ENCODE data around the gene CKS1B.

CKS1B gene

DNA sequence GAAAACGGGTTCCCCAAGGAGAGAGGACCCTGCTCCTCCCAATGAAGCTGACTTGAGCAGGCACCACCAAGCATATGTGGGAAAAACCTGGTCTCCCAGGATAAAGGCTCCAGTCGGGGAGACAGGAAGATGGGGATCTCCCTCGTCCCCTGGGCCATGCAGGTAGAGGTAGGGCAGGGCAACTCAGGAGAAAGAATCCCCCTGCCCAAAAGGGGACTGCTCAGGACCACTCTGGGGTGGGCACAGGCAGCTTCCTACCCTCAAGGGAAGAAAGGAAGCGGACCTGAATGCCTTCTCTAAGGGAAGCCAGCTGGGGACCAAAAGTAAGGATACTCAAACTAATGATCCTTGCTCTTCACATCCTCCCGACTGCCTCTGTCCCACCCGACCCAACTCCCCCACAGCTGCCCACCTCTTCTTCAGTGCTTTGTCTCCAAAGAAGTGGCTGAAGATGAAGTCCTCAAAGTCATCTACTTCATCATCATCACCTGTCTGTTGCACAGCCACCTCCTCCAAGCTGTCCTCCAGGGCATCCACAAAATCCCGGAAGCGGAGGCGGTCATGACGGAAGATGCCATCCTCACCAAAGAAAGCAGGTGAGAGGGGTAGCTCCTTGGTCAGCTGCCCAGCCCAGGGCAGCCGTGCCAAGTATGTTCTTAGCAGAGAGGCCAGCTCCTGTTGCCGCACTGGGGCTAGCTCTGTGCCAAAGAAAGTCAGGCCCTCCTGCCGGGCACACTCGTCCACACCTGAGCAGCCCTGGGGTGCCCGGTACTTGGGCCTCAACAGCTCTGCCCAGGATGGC lies 29.1 kb upstream of the CKS1B start:
- no peak for DNase-seq (ENCODE audit: low read depth in 3 of 3, low spot score in 1 of 3)

- no peak for DNase-seq (ENCODE audit: low read depth in 3 of 3, low spot score in 1 of 3)
Observed at GRCh38 chr1:154945962-154946850, 28.3 kb upstream of the CKS1B start.

GRCh38 chr1:154948079-154948478 lies 26.4 kb upstream of the CKS1B start:
- no peak for DNase-seq (ENCODE audit: low read depth in 3 of 3, low spot score in 1 of 3)

DNA sequence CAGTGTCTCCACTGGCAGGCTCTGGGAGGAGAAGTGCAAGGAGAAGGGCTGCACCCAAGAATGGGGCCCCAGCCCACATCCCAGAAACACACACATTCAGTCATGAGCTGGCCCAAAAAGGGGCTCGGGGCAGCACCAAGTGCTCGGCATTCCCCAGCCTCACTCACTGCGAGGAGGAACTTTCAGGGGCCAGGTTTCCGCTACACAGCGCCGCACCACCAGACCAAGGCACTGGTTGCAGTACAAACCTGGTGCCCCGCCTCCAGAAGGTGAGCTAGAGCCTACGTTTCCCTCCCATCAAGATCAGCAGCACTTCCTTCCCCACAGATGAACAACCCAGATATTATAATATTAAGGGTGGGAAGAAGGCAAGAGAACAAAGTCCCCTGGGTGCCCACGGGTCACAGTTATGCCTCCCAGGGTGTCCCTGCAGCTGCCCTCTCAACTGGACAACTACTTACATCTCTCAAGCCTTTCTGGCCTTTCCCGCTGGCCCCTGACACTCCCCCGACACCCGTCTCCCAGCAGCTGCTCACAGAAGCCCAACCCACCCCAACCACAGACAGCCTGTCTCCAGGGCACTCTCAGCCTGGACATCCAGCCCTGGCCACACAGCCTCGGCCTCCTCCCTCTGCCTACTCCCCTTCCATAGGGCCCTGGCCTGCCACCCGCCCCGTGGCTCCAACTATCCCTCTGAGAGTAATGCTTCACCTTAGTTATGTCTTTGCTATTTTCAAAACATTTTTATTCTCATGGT lies 22.4 kb upstream of the CKS1B start:
- DNase-seq (ENCODE audit: low read depth in 3 of 3, low spot score in 1 of 3): peak in 1 of 3 donors; percentile 51

DNA sequence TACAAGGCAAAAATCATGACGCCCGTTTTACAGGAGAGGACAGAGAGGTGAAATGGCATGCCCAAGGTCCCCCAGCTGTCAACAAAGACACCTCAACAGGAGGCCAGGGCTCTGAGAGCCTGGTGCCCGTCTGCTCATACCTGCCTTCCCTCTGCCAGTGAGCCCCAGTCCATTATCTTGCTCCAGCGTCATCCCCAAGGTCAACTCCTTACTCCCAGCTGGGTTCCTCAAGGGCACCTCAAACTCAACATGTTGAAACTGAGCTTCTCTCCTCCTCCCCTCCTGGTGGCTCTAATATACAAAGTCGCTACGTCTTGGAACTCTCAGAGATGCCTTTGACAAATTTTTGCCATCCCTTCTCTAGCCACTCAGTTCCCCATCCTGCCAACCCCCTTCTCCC lies 21.8 kb upstream of the CKS1B start:
- DNase-seq (ENCODE audit: low read depth in 3 of 3, low spot score in 1 of 3): no peak

DNA sequence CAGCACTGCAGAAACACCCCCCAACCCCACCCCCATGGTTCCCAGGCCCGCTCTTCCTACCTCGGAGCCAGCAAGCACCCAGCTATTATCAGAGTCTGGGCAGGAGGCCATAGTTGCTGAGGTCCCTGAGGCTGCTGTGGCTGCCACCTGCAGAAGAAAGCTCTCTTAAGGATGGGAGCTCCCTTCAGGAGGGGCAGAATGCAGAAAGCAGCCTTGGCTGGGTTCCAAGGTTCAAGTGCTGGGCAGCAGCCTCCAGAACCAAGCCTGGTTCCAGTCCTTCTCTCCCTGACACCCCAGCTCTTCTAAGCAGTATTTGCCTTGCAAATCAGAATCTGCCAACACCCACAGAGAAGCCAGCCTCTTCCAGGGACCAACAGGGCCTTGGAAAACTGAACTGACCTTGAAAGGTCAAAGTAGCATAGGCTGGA lies 20.9 kb upstream of the CKS1B start:
- DNase-seq (ENCODE audit: low read depth in 3 of 3, low spot score in 1 of 3): no peak

DNA sequence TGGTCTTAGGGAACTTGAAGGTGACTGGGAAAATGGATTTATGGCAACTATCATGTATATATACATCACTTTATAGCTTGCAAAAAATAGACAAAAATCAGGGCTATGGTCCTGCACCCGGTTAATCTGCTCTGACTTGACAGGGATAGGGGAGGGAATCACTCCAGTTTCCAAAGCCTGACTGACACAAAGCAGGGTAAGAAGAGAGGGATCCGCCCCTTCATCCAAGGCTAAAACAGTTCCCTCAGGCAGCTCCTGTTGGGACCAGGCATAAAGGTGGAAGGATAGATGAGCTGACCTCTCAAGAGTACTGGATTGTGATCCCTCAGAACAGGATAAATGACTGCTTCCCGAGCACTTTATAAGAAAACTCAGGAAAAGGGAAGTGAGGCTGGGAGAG lies 19.9 kb upstream of the CKS1B start:
- DNase-seq (ENCODE audit: low read depth in 3 of 3, low spot score in 1 of 3): no peak

GRCh38 chr1:154955039-154955717 lies 19.3 kb upstream of the CKS1B start:
- DNase-seq (ENCODE audit: low read depth in 3 of 3, low spot score in 1 of 3): peak in 2 of 3 donors; percentile 71 to 87

DNA sequence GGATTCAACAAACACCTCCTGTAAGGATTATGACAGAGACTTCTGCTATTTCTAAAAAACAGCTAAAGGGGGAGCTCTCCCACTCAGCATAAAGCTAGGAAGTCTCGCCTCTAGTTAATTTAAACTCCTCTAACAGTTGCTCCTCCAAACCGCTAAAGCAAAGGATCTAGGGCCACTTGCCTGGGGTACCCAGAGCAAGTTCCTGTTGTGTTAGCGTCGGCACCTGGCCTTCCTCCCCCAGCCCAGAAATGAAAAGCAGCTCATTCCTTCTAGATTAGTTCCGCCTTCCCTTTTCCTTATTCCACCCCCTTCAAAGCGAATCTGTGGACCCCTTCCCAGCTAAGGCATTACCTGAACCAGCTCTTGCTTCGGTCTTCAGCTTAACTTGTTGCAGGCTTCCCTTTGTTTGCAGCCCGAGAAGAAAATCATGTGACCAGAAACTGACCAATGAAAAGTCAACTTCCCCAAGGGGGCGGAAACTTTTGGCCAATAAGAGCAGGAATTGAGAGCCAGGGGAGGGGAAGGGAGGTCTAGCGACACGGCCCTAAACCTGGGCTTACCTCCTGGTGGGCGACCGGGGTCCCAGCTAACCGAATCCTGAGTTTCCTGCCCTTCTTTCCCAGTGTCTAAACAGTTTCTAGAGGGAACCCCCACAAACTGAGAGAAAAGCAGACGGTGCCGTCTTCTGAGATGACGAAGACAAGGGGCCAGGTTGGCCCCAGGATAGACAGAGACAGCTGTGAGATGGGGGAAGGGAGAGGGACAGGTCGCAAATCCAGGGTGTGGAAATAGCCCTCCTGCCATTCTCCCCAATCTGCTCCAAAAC lies 18.6 kb upstream of the CKS1B start, which contains the start of gene PBXIP1:
Gene PBXIP1 (minus strand): TSS at position 382 of the 826 bp plus-strand sequence. CDS start 2,378 bp downstream, outside the sequence.
- peak in 2 of 3 donors; percentile 57 to 63 for DNase-seq (ENCODE audit: low read depth in 3 of 3, low spot score in 1 of 3)

- no peak for DNase-seq (ENCODE audit: low read depth in 3 of 3, low spot score in 1 of 3)
Observed at GRCh38 chr1:154956544-154956941, 17.9 kb upstream of the CKS1B start.

- DNase-seq (ENCODE audit: low read depth in 3 of 3, low spot score in 1 of 3): no peak
Observed at GRCh38 chr1:154957091-154957657, 17.3 kb upstream of the CKS1B start.

- DNase-seq (ENCODE audit: low read depth in 3 of 3, low spot score in 1 of 3): no peak
Observed at GRCh38 chr1:154958036-154958435, 16.4 kb upstream of the CKS1B start.

DNA sequence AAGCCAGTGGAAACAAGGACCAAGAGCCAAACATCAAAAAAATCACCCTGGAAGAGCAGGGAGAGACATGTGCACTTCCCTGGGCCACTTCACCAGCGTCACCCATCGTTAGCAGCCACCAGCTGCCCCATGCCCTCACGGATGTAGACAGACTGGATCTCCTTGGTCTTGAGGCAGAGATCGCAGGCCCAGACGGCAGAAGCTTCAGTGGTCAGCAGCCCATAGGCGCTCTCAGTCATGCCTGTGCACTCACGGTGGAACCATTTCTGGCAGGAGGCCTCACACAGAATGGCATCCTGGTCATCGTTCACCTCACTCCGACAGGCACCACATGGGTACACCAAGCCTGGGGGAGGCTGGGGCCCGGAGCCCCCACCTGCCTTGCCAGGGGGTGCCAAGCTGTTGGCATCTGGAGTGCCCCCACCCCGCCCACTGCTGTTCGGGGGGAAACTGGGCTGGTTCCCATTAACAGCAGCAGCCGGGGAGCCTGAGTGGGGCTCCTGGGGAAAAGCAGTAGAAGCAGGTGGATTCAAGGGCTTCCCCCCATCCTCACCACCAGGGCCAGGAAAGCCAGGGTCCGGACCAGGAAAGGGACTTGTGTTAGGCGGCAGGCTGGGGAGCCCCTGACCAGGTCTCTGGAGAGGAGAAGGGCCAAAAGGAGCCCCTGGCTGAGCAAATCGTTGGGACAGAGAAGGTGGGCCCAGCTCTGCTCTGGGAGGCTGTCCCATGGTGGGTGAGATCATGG lies 15.6 kb upstream of the CKS1B start:
- no peak for DNase-seq (ENCODE audit: low read depth in 3 of 3, low spot score in 1 of 3)

- DNase-seq (ENCODE audit: low read depth in 3 of 3, low spot score in 1 of 3): no peak
Observed at GRCh38 chr1:154959426-154959780, 15.1 kb upstream of the CKS1B start.

GRCh38 chr1:154960446-154961136 lies 13.9 kb upstream of the CKS1B start:
- DNase-seq (ENCODE audit: low read depth in 3 of 3, low spot score in 1 of 3): no peak

- peak; percentile 45 to 69 (median 55) for DNase-seq (ENCODE audit: low read depth in 3 of 3, low spot score in 1 of 3)
Observed at GRCh38 chr1:154961207-154962155, 13.0 kb upstream of the CKS1B start, which contains the start of gene PYGO2. PYGO2 (minus strand) TSS chr1:154961782; CDS start chr1:154961576, 206 bp downstream.

- DNase-seq (ENCODE audit: low read depth in 3 of 3, low spot score in 1 of 3): no peak
Observed at GRCh38 chr1:154962156-154962749, 12.2 kb upstream of the CKS1B start.

All from stimulated activated CD4-positive, alpha-beta T cell treated with anti-CD3 and anti-CD28 coated beads, TNF-alpha, amount 100 ng/mL, for 1 hour (primary cell).